Frontal cortex (tissue), 4 donors: ENCODE data around the gene HSPA8. TPM values are rescaled to one million over a fixed set of nuclear protein-coding genes. Genes with fewer than 3 reads are reported as not detected.
"Not testable (repeated sequence)": the region's sequence is repeated elsewhere in the genome, so short reads cannot be mapped to it uniquely, and the experiment has no call there.

ENCODE experiments used
- DNase-seq, 2 donors: peaks; one replicate each; pipeline ENCODE4 v3.0.0; 2012; ENCODE audit warnings: low spot score in 2 of 2
- FAIRE-seq: peaks from 2 replicates; lab custom pipeline; 2012; peaks lifted over from hg19 to GRCh38; lab: Jason Lieb, UNC
- total RNA-seq: library from RNA; depleted of rRNA; stranded (reverse); fragments of >200 nt; gene quantifications from one replicate; pipeline ENCODE4 v1.2.3, GENCODE V29; 2014
- donor health status: control.
- donor health status: control.
- donor health status: control.

HSPA8 gene
- 3,900 TPM for total RNA-seq

DNA sequence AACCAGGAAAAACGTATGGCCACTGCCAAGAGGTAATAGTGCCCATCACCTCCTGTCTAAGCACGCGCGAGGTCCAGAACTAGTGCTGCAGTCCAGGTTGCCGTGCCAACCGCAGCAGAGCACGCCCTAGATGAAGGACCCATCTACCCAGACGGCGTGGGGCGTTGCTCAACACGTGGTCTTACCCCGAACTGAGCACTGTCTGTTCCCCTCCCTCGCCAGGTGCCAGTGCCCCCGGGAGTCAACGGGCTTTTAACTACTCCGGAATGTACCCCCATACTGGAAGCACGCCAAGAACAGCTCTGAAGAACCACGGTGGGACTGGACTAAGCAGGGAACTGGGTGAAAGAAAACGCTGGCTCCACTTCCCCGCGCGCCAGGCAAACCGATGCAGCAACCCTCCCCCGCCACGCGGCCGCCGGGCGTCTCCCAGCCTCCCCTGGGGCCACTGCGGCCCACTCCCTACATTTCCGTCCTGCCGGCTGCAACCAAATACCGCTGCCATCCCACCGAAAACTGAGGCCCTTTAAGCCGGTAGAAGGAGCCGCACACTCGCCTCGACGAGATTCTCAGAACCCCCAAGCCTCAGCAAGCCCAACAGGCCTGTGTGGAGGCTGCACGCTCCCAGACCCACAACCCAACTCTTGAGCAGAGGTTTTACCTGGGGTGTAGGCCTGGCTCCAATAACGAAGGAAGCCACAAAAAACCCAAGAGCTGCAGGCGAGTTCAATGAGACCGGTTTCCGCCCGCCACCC lies at the start of gene HSPA8:
Gene HSPA8, minus strand, starts transcription at position 734 of the 755 bp plus-strand sequence. CDS start 812 bp downstream, outside the sequence.
- FAIRE-seq, result no peak
- DNase-seq, result no peak

DNA sequence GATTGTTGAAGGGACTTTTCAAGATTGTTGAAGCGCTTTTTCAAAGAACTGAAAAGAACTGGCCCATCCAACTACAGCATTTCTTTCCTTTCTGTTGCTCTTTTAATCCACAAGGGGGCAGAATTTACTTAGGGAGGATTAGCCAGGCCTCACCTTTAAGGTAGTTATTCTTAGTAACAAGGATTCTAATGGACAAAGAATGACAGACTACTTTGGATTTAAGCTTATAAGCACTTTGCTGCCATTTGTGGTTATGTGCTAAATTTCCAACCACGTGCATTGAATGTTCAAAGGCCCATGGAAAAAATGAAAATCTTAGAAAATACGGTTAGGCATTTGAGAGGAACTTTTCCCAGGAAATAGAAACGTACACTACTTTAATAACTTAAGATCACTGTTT lies 49.5 kb upstream of the HSPA8 start:
- DNase-seq (peak; percentile 22 to 62), FAIRE-seq (no peak)

DNA sequence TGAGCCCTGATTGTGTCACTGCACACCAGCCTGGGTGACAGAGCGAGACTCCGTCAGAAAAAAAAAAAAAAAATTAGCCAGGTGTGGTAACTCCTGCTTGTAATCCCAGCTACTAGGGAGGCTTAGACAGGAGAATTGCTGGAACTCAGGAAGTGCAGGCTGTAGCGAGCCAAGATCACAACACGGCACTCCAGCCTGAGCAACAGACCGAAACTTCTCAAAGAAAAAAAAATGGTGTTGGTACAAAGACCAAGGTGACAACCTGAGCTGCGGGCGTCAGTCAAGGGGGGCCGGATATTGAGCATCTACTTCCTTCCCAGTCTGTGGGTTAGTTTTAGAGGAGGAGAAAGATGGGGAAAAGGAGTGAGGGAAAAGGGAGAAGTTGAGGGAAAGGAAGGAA lies 48.5 kb upstream of the HSPA8 start:
- FAIRE-seq, result no peak
- DNase-seq, result no peak

DNA sequence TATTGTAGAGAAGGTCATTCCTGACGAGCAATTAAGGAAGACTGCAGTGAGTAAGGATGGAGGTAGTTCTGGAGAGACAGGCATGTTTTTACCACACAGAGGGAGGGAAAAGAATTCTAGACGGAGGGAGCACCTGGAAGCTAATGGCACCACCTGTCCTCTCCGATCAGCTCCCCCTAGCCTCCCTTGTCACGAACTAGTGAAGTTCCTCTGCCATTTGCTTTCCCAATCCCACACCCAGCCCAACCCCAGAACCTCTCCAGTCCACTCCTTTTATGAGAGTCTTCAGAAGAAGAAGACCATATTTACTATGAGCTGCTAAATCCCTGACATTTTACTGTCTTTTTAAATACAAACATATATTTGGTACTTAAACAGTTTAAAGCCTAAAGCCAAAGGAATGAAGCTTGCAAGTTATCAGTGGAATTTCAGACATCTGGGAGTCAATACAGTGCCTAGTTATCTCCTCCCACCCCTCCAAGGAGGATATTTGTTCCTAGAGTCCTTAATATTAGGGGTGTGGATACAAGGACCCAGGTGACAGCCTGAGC lies 46.1 kb upstream of the HSPA8 start:
- no peak for DNase-seq
- no peak for FAIRE-seq

DNA sequence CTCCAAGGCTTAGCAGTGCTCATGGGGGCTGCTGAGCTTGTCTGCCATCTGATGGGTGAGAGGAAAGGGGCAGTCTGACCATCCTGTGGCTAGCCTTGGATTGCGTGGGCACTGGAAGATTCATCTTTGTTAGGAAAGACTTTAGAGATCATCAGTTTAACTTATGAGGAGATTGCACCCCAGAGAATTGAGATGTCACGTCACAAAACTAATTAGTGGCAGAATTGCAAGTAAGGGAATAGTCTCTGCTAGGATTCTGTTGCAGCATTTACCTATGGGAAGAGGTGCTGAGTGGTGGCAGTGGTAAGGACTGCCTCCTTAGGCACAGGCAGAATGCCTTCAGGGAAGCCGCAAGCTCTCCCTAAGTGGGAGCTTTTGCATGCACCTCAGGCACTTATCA lies 42.8 kb upstream of the HSPA8 start:
- DNase-seq (no peak), FAIRE-seq (no peak)

DNA sequence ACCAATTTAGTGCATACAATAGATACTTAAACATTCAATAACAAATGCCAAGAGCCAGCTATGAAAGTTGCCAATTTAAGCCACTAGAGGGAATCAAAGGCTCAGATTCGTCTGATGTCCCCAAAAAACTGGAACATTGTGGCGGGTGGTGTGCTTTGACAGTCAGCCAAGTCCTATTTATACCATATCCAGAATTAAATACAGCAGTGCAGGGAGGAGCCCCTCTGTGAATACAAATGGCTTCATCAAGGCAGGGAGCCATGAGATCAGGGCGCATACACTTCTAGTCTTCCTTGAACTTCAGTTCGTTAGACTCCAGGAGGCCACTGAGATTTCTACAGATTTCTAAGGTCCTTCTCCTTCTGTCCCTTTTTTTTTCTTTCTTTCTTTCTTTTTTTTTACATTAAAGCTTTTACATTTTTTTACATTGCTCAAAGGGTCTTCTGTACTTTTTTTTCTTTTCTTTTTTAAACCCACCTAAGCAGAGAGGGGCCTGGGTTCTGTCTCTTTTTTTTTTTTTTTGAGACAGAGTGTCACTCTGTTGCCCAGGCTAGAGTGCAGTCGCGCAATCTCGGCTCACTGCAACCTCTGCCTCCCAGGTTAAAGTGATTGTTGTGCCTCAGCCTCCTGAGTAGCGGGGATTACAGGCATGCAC lies 41.5 kb upstream of the HSPA8 start:
- DNase-seq (peak; percentile 29 to 64), FAIRE-seq (no peak)

DNA sequence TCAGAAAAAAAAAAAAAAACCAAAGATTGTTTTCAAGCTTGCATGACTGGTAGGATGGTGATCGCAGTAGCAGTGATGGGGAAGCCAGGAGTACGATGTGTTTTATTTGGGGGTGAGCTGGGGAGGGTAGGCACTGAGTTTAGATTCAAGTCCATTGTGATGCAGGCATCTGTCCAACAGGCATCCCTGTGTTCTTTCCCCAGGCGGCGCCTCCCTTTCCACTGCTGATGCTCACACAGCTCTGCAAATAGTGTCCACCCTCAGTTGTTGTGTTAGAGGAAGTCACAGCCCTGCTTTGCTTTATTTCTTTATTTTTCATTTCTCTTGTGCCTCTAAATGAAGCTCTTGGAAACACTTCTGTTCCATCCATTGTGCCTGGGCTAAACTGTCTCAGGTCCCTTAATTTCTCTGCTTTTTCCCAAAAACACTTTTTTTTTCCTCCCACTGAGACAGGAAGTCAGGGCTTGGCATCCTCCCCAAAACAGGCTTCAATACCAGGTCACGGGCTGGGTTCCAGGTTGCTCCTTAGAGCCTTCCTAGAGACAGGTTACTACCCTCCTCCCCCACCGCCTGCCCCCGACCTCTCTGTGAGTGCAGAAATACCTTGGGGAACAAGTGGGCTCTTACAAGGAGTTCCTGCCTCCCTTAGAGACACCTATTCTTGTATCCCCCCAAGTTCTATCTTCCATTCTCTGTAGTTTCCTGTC lies 38.6 kb upstream of the HSPA8 start:
- no peak for FAIRE-seq
- no peak for DNase-seq

DNA sequence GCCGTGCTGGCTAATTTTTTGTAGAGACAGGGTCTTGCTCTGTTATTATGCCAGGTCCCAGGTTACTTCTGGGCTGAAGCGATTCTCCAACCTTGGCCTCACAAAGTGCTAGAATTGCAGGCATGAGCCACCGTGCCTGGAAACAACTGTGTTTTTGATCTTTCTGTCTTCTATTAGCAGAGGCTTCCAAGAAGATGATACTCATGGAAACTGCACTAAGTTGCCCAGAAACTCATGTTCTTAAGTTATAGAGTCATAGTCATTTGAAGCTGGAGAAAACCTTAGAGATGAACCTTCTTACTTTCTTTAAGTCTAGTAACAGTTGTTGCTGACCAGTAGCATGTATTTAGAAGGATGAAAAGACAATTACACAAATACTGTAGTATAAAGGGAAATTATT lies 37.1 kb upstream of the HSPA8 start:
- no peak for FAIRE-seq
- DNase-seq, result no peak

DNA sequence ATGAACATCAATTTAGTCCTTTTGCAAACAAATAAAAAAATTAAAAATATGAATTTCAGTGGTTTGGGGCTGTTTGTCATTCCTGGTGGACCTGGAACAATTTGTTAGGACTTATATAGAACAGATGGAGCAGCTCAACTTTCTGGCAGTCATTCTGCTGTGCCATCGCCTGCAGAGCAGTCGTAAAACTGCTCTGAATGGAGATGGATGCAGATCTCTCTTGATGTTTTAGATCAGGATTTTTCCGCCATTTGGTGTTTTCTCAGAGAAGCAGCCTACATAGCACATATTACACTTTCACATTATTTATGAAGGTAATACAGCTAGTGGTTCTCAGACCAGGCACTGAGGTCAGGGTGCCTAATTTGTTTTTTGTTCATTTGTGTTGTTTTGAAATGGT lies 31.8 kb upstream of the HSPA8 start:
- DNase-seq (no peak), FAIRE-seq (no peak)

DNA sequence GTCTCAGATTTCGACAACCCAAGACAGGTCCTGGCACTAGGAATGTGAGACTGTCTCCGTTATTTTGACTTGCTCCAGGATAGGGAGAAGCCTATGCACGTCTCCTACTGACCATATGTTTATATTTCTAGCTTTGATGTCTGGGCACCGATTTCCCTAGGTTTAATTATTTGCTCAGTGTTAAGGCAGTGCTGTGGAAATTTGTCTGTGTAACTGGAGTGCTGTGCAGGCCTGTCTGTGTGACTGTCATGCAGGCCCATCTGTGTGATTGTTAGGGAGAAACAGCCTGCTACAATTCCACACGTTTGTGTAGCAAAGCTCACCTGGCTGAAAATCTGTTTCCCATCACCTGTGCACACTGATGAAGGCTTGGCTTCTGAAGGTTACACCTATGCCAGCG lies 29.6 kb upstream of the HSPA8 start:
- FAIRE-seq (no peak), DNase-seq (no peak)

DNA sequence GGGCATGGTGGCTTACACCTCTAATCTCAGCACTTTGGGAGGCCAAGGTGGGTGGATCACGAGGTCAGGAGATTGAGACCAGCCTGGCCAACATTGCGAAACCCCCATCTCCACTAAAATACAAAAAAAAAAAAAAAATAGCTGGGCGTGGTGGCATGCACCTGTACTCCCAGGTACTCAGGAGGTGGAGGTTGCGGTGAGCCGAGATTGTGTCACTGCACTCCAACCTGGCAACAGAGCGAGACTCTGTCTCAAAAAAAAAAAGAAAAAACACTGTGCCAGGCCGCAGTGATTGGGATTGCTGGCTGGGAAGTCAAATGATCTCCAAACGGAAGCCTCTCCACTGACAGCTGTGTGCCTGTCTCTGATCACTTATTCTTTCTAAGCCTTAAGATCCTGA lies 28.2 kb upstream of the HSPA8 start:
- not testable (repeated sequence) for FAIRE-seq, DNase-seq

DNA sequence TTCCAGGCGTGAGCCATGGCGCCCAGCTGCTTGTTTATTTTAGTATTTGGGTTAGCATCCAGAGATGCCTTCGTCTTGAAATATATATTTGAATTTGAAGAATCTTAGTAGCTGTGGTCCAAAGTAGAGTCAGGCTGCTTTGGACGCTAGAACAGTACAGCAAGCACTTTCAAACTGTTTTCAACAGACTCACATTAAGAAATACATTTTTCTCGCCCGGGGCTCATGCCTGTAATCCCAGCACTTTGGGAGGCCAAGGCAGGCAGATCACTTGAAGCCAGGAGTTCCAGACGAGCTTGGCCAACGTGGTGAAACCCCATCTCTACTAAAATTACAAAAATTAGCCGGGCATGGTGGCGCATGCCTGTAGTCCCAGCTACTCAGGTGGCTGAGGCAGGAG lies 27.0 kb upstream of the HSPA8 start:
- not testable (repeated sequence) for FAIRE-seq, DNase-seq

DNA sequence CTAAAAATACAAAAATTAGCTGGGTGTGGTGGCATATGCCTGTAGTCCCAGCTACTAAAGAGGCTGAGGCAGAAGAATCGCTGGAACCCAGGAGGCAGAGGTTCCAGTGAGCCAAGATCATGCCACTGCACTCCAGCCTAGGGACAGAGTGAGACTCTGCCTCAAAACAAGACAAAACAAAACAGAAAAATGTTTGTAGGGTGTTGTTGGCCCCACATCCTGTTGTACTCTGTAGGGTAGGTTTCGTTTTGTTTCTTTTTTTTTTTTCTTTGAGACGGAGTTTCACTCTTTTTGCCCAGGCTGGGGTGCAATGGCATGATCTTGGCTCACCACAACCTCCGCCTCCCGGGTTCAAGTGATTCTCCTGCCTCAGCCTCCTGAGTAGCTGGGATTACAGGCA lies 25.7 kb upstream of the HSPA8 start:
- not testable (repeated sequence) for DNase-seq, FAIRE-seq

DNA sequence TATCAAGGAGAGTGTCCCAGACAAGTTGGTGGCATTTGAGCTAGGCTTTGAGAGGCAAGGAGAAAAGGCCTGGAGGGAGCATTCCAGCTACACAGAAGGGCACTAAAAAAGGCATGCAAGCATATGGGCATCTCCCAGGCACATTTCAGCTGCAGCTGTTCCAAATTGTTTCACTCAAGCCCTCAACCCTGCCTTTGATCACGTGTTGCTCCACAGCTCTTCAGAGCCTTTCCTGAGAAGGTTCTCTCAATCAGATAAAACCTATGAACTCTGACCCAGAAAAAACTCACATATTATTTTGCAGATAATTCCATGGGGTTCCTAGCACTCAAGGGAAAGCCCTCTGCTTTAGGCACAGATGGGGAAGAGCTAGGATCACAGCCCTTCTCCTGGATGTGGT lies 24.4 kb upstream of the HSPA8 start:
- DNase-seq (no peak), FAIRE-seq (no peak)

DNA sequence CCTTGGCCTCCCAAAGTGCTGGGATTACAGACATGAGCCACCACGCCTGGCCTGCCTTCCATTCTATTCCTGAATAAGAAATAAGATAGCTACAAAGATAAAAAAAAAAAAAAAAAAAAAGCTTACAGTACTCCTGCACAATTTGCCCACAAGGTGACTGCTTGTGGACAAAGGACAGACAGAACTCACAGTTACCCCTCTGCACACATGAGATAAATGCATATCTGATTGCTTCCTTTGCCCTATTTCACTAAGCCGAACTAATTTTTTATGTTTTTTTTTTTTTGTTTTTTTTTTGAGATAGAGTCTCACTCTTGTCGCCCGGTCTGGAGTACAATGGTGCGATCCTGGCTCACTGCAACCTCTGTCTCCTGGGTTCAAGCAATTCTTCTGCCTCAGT lies 23.6 kb upstream of the HSPA8 start:
- FAIRE-seq (no peak), DNase-seq (no peak)

DNA sequence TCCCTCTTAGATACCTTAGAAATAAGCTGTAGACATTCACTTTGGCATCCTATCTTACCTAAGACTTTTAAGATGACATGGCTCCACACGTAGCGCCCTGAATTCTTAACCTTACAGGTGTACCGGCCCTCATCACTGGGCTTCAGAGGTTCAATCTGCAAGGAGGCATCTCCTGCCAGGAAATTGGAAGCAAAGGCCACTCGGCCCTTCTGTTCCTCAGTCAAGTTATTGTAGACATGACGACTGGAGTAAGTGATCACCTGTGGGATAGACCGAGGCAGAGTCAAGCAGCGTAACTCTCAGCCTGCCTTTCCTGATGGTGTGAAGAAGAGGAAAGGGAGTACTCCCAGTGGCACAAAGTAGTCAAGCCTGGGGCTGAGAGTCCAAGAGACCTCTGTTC lies 22.5 kb upstream of the HSPA8 start:
- no peak for FAIRE-seq
- DNase-seq, result no peak

DNA sequence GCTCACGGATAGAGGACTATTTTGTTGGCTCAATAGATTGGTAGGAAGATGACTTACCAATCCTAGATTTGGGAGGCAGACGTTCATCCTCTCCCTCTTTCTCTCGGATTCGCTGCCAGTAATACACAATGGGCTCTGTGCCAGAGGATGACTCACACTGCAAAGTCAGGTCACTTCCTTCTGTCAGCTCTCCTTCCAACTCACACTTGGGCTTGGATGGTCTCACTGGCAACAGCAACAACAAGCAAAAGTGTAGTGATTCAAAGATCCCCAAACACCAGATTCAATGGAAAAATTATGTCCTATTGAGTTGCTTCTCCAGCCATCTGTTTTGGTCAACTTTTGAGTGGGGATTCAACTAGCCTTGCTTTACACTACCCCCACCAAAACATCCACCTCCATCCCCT lies 21.7 kb upstream of the HSPA8 start:
- FAIRE-seq, result no peak

DNA sequence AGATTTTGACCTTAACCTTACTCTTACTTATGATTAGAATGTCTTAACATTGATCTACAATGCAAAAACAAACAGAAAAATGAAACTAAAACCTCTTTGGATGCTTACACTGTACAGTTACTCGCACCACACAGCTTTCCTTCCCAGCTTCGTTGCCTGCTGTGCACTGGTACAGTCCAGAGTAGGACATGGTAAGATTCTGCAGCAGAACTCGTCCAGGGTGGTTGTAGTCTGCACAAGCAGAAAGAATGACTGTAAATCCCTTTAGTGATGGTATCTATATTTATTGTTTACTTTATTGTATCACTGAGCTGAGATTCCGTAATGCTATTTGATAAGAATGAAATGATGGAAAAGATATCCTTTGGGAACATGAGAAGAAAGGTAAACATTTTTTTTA lies 21.0 kb upstream of the HSPA8 start:
- FAIRE-seq (no peak), DNase-seq (no peak)

More for the DNA sequence above, 21.7 kb upstream of the HSPA8 start:
- peak in 1 of 2 donors; percentile 52 for DNase-seq

DNA sequence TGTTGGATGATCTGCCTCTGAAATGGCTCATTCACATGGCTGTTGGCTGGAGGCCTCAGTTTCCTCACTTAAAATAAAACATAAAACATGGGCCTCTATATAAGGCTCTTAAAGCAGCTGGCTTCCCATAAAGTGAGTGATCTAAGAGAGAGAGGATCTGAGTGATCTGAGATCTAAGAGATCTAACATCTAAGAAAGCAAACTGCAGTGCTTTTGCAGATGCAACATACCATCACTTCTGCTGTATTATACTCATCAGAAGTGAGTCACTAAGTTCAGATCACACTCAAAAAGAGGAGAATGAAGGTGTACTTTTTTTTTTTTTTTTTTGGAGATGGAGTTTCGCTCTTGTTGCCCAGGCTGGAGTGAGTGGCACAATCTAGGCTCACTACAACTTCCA lies 18.1 kb upstream of the HSPA8 start:
- FAIRE-seq (no peak), DNase-seq (no peak)

DNA sequence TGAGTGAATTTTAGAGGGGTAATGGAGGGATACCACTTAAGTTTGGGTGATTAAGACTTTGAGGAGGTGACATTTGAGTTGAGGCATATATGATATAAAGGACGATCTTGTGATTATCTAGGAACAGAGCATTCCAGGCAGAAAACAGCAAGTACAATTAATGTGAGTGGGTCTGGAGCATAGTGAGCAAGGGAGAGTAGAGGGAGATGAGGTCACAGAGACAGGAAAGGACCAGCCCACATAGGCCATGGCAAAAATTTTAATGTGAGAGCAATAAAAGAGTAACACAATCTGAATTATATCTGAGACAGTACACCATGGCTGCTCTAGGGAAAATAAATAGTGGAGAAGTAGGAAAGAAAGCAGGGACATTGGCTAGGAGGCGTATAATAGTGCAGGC lies 14.5 kb upstream of the HSPA8 start:
- no peak for FAIRE-seq
- no peak for DNase-seq
